AG04450 (cell line): ENCODE measurements around the gene KRT71. TPM values are rescaled to one million over a fixed set of nuclear protein-coding genes. Genes with fewer than 3 reads are reported as not detected.

ENCODE experiments used
- CTCF ChIA-PET: fragments of 300-600, 350-600 bp; formaldehyde crosslinking; extraction: SDS; loops from one replicate; lab custom pipeline; 2022; ENCODE audit warnings: antibody characterized with exemption, inconsistent platforms; lab: Charles Lee
- POLR2A ChIA-PET: fragments of 350-600 bp; formaldehyde crosslinking; extraction: SDS; loops from one replicate; lab custom pipeline; 2021; ENCODE audit warnings: antibody characterized with exemption, inconsistent platforms; lab: Yijun Ruan, JAX
- DNase-seq: peaks from one replicate; pipeline ENCODE4 v3.0.0-alpha.2; 2011; ENCODE audit warnings: low read depth, low spot score
- H3K27ac ChIP-seq: one replicate; pipeline ENCODE4 v1.5.1; 2012; ENCODE audit warnings: low read depth, low read length, control low read depth
- H3K27me3 ChIP-seq: one replicate; pipeline ENCODE4 v1.6.0; 2012; ENCODE audit warnings: low read length; ENCODE audit not compliant: control insufficient read depth, insufficient read depth
- H3K4me3 ChIP-seq: 2 replicates; pipeline ENCODE4 v1.5.1; 2011; ENCODE audit warnings: mild to moderate bottlenecking, low read depth, low read length, control low read depth
- H3K9me3 ChIP-seq: 2 replicates; pipeline ENCODE4 v1.5.1; 2012; ENCODE audit warnings: low read length; ENCODE audit not compliant: control insufficient read depth, insufficient read depth
- CTCF ChIP-seq: IDR thresholded peaks from 2 replicates; pipeline ENCODE4 v1.5.1; 2011; ENCODE audit warnings: low read depth, low read length, control low read depth, inconsistent platforms
- polyA plus RNA-seq: library from polyadenylated mRNA; depleted of rRNA; stranded (reverse); fragments of >200 nt; gene quantifications from 2 replicates; pipeline ENCODE4 v1.2.3, GENCODE V29; 2011

The KRT71 gene
- polyA plus RNA-seq, 1 experiment: not detected

GRCh38 chr12:52579468-52580465, 26.8 kb upstream of the KRT71 start:
- no peak for TF ChIP-seq CTCF
- no peak overlapping the region for H3K27ac ChIP-seq
- POLR2A ChIA-PET: no interaction called here
- H3K4me3 ChIP-seq: no peak overlapping the region
- CTCF ChIA-PET: interaction anchor here (0.7 to 13.8 kb wide), 4 partner anchors 16 to 302 kb away, joined by 4 to 203 read pairs (median 6); no protein-coding TSS in a partner anchor
- no peaks in the 10 kb centered on the region for H3K9me3 ChIP-seq
- DNase-seq: no peak
- peaks cover 33% of the 10 kb centered on the region for H3K27me3 ChIP-seq

GRCh38 chr12:52578469-52578868, 25.5 kb upstream of the KRT71 start:
- no peak overlapping the region for H3K4me3 ChIP-seq
- DNase-seq: no peak
- no peak overlapping the region for H3K27ac ChIP-seq
- POLR2A ChIA-PET: no interaction called here
- TF ChIP-seq CTCF: no peak
- CTCF ChIA-PET: interaction anchor here (0.7 to 13.8 kb wide), 4 partner anchors 8 to 303 kb away, joined by 3 to 203 read pairs (median 4); no protein-coding TSS in a partner anchor
- no peaks in the 10 kb centered on the region for H3K9me3 ChIP-seq
- H3K27me3 ChIP-seq: peaks cover 35% of the 10 kb centered on the region

GRCh38 chr12:52577316-52577715, 24.4 kb upstream of the KRT71 start:
- no peak for TF ChIP-seq CTCF
- CTCF ChIA-PET: interaction anchor here (13.8 kb wide), 1 partner anchor 304 kb away, joined by 203 read pairs; no protein-coding TSS in a partner anchor
- Histone ChIP-seq H3K27me3 (peaks cover 32% of the 10 kb centered on the region), H3K4me3 (no peak overlapping the region), H3K9me3 (no peaks in the 10 kb centered on the region), H3K27ac (no peak overlapping the region)
- DNase-seq: no peak
- POLR2A ChIA-PET: no interaction called here

GRCh38 chr12:52575948-52576347, 23.0 kb upstream of the KRT71 start:
- no peak for TF ChIP-seq CTCF
- no peaks in the 10 kb centered on the region for H3K9me3 ChIP-seq
- CTCF ChIA-PET: interaction anchor here (1.0 kb wide), 1 partner anchor 203 kb away, joined by 3 read pairs; no protein-coding TSS in a partner anchor
- no peak for DNase-seq
- POLR2A ChIA-PET: no interaction called here
- H3K4me3 ChIP-seq: no peak overlapping the region
- H3K27me3 ChIP-seq: peaks cover 24% of the 10 kb centered on the region
- H3K27ac ChIP-seq: no peak overlapping the region

- POLR2A ChIA-PET: no interaction called here
- no peak for DNase-seq
- Histone ChIP-seq H3K4me3 (no peak overlapping the region), H3K9me3 (no peaks in the 10 kb centered on the region), H3K27me3 (peaks cover 23% of the 10 kb centered on the region), H3K27ac (no peak overlapping the region)
- no peak for TF ChIP-seq CTCF
- CTCF ChIA-PET: no interaction called here
Observed at GRCh38 chr12:52575256-52575655, 22.3 kb upstream of the KRT71 start.
